Measurements from ENCODE around the gene CENPT. TPM values are rescaled to one million over a fixed set of nuclear protein-coding genes. Genes with fewer than 3 reads are reported as not detected.

CENPT gene
- total and polyA plus RNA-seq, 2 of the 13 experiments (the other 11 are each of a cell fraction or from before 2014, with no cell fraction given) = 40.9 to 43.3 TPM

GRCh38 chr16:67892899-67893742, 45.6 kb upstream of the CENPT start, which contains the start of gene PSKH1 (continued):
- TF ChIP-seq MZF1 (CRISPR knock-in tag; IDR thresholded peaks at IDR 0.05; ENCODE audit: borderline replicate concordance) = peak; percentile 77; the same call in 1 of the 2 replicates
- peak; percentile 2; the same call in 1 of the 2 replicates for TF ChIP-seq ZSCAN25 (CRISPR knock-in tag; IDR thresholded peaks at IDR 0.05)
- no peak for TF ChIP-seq SSRP1 (CRISPR knock-in tag; IDR thresholded peaks at IDR 0.05)
- TF ChIP-seq RAD51 (IDR thresholded peaks at IDR 0.05; ENCODE audit: borderline replicate concordance) = no peak
- TF ChIP-seq ZNF569 (CRISPR knock-in tag; IDR thresholded peaks at IDR 0.05; ENCODE audit: borderline replicate concordance) = no peak
- TF ChIP-seq BCL6 (CRISPR knock-in tag; IDR thresholded peaks at IDR 0.05) = no peak
- TF ChIP-seq ZNF276 (CRISPR knock-in tag; IDR thresholded peaks at IDR 0.05; ENCODE audit: low read depth) = peak; percentile 60; the same call in 1 of the 2 replicates
- no peak for TF ChIP-seq MAFK (conservative IDR thresholded peaks at IDR 0.05 in 1 of 2, IDR thresholded peaks at IDR 0.05 in 1 of 2; ENCODE audit: low read length in 2 of 2)
- TF ChIP-seq ZBTB1 (CRISPR knock-in tag; IDR thresholded peaks at IDR 0.05; ENCODE audit: borderline replicate concordance) = no peak
- TF ChIP-seq ZNF615 (CRISPR knock-in tag; IDR thresholded peaks at IDR 0.05; ENCODE audit: borderline replicate concordance) = no peak
- 0 out of 2 replicates have a peak, but pooled peaks have one; percentile 59 for TF ChIP-seq ZNF577 (CRISPR knock-in tag; IDR thresholded peaks at IDR 0.05; ENCODE audit: borderline replicate concordance, low read depth)
- no peak for TF ChIP-seq ZNF572 (CRISPR knock-in tag; IDR thresholded peaks at IDR 0.05)
- TF ChIP-seq ZSCAN21 (CRISPR knock-in tag; IDR thresholded peaks at IDR 0.05; ENCODE audit: borderline replicate concordance) = peak; percentile 81
- TF ChIP-seq NCOA2 (CRISPR knock-in tag; IDR thresholded peaks at IDR 0.05) = no peak; the same call in 1 of the 2 replicates
- TF ChIP-seq ZBTB39 (CRISPR knock-in tag; IDR thresholded peaks at IDR 0.05) = 0 out of 2 replicates have a peak, but pooled peaks have one; percentile 23
- TF ChIP-seq ZNF674 (CRISPR knock-in tag; IDR thresholded peaks at IDR 0.05; ENCODE audit: low read depth) = no peak; the same call in 1 of the 2 replicates
- TF ChIP-seq DNMT3B (CRISPR knock-in tag; conservative IDR thresholded peaks at IDR 0.05) = no peak
- TF ChIP-seq KDM5B (CRISPR knock-in tag; IDR thresholded peaks at IDR 0.05; ENCODE audit: borderline replicate concordance) = peak; percentile 97
- TF ChIP-seq MTERF4 (CRISPR knock-in tag; IDR thresholded peaks at IDR 0.05) = no peak; the same call in 1 of the 2 replicates
- peak; percentile 87 for TF ChIP-seq SIX4 (CRISPR knock-in tag; IDR thresholded peaks at IDR 0.05)
- no peak for TF ChIP-seq ZBTB3 (CRISPR knock-in tag; IDR thresholded peaks at IDR 0.05; ENCODE audit: borderline replicate concordance, low read depth)
- peak; percentile 68 for TF ChIP-seq SRF (IDR thresholded peaks at IDR 0.05; ENCODE audit: low read depth, low read length)
